ENCODE data around the gene ZNF554.

The ZNF554 gene

DNA sequence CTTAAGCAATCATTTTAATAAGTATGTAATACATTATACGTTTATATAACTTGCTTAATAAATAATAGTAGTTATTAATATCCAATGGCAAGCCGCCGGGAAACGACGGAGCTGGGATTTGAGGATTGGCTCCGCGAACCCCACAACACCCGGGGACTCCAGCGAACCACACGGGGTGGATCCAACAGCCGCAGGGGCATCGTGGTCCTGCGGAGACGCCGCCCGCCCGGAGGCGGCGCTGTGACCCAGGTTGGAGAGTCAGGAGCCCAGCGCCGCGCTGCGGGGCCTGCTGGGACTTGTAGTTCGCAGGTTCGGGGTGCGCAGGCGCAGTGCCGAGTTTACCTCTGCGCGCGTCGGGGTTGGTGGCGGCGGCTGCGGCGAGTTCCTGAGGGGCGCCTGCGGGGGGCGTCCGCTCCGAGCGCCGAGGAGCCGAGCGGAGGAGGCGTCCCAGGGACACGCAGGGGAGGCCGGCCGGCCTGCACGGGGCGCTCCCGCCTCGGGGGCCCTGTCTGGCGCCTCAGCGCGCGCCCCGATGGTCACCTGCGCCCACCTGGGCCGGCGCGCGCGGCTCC lies at the start of gene ZNF554:
ZNF554 (plus strand) TSS at position 329 of the 572 bp plus-strand sequence; CDS start at position 533, 204 bp downstream.
- DNase-seq, result peak; percentile 96

DNA sequence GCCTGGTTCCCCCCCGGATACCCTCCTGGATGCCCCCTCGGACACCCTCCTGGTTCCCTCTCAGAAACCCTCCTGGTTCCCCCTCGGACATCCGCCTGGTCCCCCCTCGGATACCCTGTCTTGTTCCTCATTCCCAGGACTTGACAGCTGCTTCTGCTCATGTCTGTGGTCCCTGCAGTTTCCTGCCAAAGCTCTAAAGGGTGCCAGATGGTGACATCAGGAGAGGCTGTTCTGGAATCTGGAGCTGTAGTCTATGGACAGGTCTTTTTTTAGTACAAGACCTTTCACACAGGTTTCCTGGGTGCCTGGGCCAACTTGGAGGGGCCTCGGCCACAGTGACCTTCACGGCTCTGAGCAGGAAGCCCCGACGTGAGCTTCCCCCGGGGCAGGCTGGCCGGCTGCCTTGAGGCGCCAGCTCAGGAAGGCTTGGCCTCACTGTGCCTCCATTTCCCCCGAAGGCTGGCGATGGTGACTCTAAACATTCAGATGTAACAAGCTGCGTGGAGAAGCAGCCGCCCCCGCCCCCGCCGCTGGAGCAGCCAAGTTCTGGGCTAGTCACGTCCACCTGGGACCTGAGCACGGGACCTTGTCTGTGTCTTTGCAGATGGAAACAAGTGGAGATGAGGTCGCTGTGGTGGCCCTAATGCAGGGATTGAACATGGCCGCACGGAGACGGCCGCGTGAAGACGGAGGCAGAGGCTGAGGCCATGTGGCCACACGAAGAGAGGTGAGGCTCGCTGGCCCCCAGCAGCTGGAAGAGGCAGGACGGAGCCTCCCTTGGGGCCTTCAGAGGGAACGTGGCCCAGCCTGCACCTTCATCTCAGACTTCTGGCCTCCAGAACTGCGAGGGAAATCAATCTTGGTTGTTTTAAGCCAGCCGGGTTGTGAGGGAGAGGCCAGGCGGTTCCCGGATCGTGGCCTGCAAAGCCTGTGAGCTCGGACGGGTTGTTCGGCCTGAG lies 49.3 kb upstream of the ZNF554 start:
- DNase-seq, result no peak

DNA sequence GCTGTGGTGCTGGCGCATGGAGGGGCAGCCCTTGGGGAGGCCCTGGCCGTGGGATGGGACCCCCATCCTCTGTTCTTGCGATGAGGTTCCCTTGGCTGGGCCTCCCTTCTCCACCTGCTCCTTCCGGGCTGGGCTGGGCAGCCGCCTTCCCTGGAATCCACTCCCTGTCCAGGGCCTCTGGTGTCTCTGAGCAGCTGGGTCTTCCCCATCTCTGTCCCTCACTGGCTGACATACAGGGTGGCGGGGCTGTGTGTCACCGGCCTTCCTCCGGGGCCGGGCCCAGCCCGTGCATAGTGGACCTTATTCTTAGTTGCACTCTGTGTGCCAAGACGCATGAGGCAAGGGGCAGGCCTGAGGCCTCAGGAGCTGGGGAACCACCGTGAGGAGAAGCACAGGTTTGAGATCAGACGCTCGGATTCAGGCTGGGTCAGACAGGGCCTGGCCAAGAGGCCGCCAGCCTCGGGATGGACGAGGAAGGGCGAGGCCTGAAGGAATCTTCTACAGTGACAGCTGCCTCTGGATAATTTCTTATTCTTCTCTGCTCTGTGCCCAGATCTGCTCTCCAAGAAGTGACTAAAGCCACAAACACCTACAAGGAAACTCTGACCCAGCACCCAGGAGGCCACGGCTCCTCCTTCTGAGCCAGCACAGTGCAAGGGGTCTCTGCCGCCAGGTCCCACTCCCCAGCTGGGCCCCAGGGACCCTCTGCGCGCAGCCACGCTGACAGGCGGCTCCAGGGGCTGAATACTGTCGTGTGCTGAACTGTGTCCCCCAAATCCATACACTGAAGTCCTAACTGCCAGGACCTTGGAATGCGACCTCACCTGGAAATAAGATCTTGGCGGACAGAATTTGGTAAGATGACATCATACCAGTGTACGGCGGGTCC lies 47.6 kb upstream of the ZNF554 start:
- no peak for DNase-seq

DNA sequence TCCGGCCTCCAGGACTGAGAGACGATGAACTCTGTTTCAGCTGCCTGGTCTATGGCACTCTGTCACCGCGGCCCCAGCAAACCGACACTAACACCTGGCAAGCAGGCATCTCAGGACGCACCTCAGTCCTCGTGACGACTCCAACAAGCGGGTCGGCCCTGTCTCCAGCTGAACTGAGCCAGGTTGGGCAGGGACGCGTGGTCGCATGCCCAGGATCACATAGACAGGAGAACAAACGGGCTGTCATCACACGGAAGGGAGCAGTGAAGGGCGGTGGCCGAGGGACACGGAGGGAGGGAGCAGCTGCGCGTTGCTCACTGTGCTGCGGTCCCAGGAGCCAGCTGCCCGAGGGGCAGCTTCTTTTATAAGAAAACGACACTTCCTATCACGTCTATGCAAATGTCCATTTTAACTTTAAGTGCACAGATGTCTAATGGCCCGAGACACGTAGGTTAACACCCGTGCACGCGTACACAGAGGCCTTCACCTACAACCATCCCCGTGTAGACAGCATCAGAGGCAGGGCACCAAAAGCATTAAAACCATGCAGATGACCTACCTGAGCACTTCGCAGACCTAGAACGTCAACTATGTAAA lies 45.5 kb upstream of the ZNF554 start:
- no peak for DNase-seq

DNA sequence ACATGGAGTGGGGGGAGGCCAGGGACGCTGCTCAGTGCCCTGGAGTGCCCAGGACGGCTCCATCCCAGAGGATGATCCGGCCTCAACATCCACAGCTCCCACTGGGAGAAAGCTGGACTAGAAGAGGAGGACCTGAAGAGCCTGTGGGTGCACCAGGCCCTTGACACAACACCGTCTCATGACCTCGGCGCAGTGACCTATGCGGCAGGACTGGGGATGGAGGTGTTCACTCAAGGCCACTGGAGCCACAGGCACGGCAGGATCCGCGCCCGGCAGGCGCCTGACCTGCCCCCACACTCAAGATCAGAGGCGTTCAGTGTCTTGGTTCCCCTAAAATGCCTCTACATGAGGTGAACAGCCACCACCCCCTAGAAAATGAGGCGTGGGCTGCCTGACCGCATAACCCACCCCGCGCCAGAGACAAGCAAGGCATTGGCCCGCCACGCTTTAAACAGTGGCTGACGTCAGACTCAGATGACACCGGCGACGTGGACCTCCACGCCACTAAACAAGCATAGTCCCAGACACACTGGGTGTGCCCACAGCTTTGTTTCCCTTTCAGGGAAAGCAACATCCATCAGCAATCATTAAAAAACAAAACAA lies 44.6 kb upstream of the ZNF554 start:
- no peak for DNase-seq

DNA sequence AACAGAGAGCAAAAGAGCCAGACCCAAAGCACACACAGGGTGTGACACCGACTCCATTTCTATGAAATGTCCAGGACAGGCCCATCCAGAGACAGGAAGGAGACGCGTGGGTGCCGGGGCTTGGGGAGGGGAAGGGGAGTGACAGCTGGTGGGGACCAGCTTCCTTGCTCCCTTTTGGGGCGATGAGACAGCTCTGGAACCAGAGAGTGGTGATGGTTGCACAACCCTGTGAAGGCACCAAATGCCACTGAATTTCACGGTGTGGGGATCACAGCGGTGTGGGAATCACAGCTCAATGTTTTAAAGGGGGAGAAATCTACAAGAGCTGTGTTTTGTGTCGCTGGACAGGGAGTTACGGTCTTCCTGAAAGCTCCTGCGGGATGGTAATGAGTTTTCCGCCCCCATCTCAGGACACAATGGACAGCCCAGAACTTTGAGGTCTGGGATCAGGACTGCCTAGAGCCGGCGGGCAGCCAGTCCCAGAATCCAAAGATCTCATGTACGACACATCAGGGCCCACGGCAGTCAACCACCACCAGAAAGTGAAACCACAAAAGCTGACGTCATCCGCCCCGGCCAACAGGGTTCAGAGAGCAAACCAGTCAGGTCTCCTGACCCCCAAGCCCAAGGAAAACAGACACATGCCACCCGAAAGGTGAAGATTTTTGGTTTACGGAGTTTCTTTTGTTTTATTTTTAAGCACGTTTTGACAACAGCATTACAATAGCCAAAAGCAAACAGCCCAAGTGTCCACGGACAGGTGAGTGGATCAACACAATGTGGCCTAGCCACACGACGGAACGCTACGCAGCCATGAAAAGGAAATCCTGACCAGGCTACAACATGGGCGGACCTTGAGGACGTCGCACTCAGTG lies 43.9 kb upstream of the ZNF554 start:
- no peak for DNase-seq

DNA sequence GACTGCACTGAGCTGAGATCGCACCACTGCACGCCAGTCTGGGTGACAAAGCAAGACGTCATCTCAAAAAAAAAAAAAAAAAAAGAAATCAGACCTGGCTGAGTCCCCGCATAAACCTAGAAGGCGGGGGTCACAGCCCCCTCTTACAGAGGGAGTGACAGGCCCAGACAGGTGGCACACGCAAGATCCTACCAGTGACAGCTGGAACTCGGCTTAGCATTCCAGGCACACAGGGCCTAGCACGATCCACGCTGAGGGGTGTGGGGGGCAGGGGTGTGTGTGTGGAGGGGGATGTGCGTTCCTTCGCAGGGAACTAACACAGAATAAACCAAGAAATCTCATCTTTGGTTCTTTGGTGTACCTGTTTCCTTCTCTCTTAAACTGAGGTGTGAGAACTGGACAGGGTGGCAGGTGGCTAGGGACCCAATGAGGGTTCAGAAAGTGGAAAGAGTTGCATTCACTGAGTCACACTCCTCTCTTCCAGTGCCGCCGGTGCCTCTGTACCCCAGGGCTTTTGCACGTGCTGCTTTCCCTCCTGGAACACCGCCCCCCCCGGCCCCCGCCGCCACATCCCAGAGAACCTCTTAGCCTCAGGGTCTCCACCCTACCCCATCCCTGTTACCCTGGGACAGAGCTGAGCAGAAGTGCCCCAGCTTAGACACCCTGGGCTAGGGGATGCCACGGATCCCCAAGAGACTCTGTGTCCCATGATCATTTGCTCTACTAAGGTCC lies 41.5 kb upstream of the ZNF554 start:
- no peak for DNase-seq

DNA sequence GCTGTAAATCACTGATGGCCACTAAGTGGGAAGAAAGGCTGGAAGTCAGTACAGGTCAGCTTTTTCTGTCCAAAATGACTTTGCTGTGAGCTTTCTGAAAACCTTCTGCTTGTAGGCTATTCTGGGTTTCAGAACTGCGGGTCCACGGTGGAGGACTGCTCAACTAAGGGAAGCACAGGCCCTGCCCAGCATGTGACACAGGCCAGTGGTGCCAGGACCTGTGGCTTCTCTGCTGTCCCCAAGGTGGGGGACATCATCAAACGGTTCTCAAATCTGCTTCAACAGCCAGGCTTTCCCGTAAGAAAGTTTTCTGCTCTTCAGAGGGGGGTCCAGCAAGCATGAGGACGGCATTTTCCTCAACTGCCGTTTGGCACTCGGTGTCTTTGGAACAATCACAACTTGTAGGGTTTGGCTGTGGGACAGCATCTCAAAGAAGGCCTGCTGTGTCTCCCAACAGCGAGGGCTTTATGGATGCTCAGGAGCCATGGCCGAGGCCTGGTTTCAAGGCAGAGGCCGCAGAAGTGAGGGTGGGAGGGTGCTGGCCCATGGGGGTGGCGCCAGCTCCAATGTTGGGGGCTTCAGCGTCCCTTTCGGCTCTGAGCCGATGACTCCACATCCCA lies 40.4 kb upstream of the ZNF554 start:
- no peak for DNase-seq

DNA sequence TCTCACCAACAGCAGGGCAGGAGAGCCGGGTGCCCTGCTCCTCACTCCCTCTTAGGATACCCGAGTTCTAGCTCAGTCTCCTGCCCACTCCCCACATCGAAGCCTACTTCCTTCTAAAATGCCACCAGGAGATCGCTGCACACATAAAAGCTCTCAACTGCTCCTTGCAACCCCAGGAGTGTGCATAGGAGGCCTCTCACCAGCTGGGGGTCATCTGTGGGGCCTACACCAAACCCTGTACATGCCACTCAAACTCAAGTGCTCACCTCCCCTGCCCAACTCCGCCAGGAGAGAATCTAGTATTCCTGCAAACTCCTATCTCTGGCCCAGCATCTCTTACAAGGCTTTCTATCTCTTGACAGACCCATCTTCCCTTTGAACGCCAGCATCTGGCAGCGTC lies 39.4 kb upstream of the ZNF554 start:
- no peak for DNase-seq

DNA sequence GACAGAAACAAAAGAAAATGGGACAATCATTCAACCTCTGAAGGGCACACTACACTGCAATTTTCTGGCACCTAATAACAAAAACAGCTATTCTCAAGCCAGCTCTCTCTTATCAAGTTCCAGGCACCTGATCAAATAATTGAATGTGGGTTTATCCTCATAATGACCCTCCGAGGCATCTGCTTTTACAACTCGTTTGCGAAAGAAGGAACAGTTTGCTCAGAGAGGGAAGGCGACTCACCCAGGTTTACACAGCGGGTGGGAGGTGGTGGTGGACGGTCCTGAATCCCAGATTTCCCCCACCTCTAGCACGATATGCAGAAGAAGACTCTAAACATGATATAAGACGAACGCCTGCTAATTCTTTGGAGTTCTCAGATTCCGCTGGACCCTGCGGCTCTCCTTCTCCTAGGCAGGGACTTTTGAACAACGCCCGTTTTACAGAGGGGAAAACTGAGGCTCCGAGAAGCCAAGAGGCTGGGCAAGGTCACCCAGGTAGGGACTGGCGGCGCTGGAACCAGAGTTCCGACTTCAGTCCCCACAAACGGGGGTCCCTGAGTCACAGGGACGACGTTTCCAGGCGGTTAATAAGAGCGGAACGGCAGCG lies 37.2 kb upstream of the ZNF554 start:
- no peak for DNase-seq

DNA sequence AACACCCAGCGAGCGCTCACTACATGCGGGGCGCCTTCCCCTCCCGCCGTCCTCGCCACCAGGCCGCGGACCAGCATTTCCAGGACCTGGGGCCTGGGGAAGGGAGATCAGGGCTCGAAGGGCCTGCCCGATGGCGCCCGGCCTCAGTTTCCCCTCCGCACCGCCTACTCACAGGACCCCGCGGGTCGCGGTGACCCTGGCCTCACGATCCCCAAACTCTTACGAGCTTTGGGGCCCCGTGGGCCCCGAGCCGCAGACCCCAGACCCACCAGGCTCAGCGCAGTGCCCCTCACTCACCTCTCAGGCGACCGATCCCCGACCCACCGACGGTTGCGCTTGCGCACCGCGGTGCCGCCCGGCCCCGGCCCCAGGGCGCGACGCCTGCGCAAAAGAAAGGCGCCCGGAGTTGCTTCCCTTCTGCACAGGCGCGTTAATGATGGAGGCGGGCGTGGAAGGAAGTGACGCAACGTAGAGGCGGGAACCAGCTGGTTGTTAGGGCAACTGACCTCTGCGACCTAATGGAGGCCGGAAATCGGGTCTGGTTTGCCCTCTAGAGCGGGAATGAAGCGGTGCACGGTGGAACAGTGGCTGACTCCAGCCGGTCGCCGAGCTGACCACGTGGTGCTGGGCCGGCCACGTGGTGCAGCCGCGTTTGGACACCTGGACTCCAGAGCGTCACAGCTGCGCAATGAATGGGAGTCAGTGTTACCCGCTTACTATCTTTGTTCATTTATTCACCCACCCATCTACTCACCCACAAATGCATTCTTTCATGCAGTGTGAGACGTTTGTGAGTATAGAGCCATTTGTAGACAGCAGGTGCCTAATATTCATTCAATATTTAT lies 36.5 kb upstream of the ZNF554 start, which contains the start of gene SGTA:
SGTA (minus strand) TSS at position 338 of the 845 bp plus-strand sequence. CDS start 14,205 bp downstream, outside the sequence.
- DNase-seq, result peak; percentile 98

DNA sequence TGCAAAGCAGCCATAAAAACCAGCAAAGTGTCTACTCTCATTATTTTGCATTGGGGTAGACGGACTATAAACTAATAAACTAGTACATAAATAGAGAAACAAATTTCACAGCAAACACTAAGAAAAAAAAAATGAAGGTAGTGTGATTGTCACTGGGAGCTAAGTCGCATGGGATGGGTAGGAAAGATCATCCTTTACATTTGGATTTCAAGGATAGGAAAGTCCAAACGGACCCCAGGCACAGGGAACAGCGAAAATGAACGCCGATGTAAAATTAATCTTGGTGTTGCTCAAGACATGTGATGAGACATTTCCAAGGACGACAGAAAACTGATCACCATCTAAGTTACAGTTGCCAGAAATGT lies 35.9 kb upstream of the ZNF554 start:
- DNase-seq, result no peak

DNA sequence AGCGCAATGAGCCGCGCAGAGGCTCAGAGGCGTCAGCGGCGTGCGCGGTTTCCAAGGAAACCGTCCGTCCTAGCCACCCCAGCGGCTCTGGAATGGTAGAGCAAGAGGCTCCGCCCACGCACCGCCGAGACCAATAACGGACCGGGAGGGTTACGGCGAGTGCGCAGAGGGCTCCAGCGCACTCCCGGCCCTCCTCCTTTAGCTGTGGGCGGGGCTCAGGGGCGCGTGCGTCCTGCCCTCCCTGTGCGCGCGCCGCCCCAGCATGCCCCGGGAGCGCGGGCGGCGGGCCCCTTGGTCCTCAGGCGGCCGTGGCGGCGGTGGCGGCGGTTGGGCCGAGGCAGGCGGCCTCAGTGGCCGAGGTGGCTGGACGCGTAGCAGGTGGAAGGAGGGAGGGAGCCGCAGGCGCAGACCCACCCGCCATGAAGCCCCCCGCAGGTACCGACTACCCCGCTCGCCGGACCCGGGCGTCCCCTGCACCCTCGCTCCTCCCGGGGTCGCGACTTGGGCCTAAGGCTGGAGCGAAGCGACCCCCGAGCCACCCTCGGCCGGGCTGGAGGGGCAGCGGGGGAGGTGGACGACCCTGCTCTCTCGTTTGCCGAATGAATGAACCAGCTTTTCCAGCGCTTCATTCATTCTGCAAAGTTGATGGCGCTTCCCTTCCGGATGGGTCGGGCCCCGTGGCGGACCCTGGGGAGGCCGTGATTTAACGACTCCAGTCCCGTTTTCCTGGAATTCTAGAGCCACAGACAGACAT lies 34.2 kb upstream of the ZNF554 start, which contains the start of gene THOP1:
THOP1 (plus strand) TSS at position 260 of the 754 bp plus-strand sequence; CDS start at position 420, 160 bp downstream.
- peak; percentile 99 for DNase-seq

DNA sequence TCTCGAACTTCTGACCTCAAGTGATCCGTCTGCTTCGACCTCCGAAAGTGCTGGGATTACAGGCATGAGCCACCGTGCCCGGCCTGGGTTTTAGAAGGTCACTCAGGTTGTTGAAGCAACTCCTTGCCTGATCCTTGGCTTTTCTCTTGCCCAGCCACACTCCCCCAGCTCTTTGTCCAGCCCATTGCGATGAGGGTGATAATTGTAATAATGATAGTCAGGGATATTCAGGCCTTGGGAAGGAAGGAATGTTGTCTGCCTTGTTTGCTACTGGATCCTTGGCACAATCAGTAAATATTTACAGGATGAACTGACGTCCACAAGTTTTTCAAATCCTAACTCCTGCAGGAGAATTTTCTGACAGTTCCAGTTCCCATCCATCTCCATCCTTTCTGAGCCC lies 32.6 kb upstream of the ZNF554 start:
- no peak for DNase-seq

DNA sequence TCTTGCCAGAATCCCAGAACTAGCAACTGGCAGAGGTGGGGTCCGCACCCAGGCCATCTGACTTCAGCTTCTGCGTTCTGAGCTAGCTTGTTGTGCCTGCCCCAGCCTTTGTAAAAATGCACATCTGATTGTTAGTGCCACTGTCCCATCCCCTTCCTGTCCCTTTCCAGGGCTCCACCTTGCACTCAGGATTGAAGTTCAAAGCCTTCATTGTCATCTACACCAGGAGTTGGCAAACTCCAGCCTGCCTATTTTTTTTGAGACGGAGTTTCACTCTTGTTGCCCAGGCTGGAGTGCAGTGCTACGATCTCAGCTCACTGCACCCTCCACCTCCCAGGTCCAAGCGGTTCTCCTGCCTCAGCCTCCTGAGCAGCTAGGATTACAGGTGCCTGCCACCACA lies 31.4 kb upstream of the ZNF554 start:
- DNase-seq, result no peak

DNA sequence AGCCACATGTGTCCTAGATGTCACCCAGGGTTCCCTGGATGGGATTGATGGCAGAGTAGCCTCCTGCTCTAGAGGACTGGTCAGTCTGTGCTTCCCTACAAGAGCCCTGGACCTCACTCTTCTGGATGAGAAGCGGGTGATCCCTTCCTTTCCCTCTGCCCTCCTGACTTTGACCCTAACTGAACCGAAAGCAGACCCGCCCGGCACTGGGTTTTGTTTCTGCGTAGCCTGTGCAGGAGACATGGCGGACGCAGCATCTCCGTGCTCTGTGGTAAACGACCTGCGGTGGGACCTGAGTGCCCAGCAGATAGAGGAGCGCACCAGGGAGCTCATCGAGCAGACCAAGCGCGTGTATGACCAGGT lies 29.5 kb upstream of the ZNF554 start:
- DNase-seq, result no peak

DNA sequence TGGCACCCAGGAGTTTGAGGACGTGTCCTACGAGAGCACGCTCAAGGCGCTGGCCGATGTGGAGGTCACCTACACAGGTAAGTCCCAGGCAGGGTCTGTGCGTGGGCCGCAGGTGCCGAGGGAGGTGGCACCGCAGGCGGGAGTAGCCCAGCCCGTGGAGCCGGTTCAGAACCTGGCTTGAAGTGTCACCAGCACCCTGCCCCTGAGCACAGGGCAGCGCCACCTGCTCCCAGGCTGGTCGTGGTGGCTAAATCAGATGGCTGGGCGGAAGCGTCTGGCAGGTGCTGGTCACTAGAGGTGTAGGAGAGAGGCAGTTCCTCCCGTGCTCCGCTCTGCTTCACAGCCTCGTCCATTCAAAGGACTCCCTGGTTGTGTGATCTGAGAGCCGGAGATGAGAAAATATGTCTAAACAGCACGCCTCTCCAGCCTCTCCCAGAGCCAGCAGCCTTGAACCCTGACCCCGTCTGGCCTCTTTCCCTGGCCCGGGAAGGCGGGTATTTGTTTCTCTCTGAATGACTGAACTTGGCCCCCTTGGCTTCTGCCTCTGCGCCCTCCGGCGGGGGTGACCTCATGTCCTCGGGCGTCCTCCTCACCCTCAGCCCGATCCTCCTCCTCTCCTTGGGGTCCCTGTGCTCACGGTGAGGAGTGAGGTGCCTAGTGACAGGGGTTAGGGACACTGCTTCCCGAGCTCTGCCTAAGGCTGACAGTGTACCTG lies 29.0 kb upstream of the ZNF554 start:
- DNase-seq, result no peak

Measured in NCI-H1105 (cell line).